HepG2 (cell line): Measurements from ENCODE around the gene AGER. TPM values are rescaled to one million over a fixed set of nuclear protein-coding genes. Genes with fewer than 3 reads are reported as not detected.

Experiments used
- CHCHD3 ChIP-seq: sonication (generic); formaldehyde crosslinking; IDR thresholded peaks from 2 replicates; pipeline ENCODE4 v1.8.0; 2022; ENCODE audit warnings: mild to moderate bottlenecking, missing genetic modification reagents, moderate library complexity
- HDAC2 ChIP-seq: sonication (generic); formaldehyde crosslinking; IDR thresholded peaks from 2 replicates; pipeline ENCODE4 v1.4.0; 2020; ENCODE audit warnings: missing genetic modification reagents
- KLF11 ChIP-seq: IDR thresholded peaks from 2 replicates; pipeline ENCODE4 v1.6.1; 2016; ENCODE audit warnings: missing compliant biosample characterization
- LCORL ChIP-seq, 2 experiments: fragments of 450-650 bp in 1 of 2; sonication (generic) in 1 of 2; formaldehyde crosslinking in 1 of 2; IDR thresholded peaks; 2 replicates each; pipeline versions ENCODE4 v1.5.0 to v1.6.1; 2017 to 2020; ENCODE audit warnings: antibody characterized with exemption in 1 of 2, missing genetic modification reagents in 1 of 2
- NCOR1 ChIP-seq: fragments of 200-600 bp; sonication (generic); IDR thresholded peaks from 2 replicates; pipeline ENCODE4 v1.7.0; 2017; ENCODE audit warnings: antibody characterized with exemption, low read length, borderline replicate concordance
- SALL2 ChIP-seq: sonication (generic); formaldehyde crosslinking; IDR thresholded peaks from 2 replicates; pipeline ENCODE4 v1.8.1; 2023; ENCODE audit warnings: mild to moderate bottlenecking, missing genetic modification reagents, inconsistent platforms
- ZBTB38 ChIP-seq: sonication (generic); formaldehyde crosslinking; IDR thresholded peaks from 2 replicates; pipeline ENCODE4 v1.5.1; 2020; ENCODE audit warnings: mild to moderate bottlenecking, missing genetic modification reagents
- ZNF34 ChIP-seq: sonication (generic); formaldehyde crosslinking; IDR thresholded peaks from 2 replicates; pipeline ENCODE4 v1.4.0; 2020; ENCODE audit warnings: mild to moderate bottlenecking, missing genetic modification reagents, borderline replicate concordance
- polyA plus RNA-seq, 8 experiments: library from polyadenylated mRNA; depleted of rRNA in 3 of 8; stranded (reverse) in 7 of 8; unstranded in 1 of 8; fragments of >200 nt; fragmentation: Illumina TruSeq in 4 of 8; extraction: Trizol in 4 of 8; gene quantifications; 2 replicates each; pipeline versions ENCODE4 v1.2.1 to v1.2.3, GENCODE V29; 2011 to 2016; ENCODE audit warnings: low read depth in 4 of 8, missing spikeins in 1 of 8, mixed read lengths in 1 of 8; ENCODE audit not compliant: insufficient read depth in 1 of 8
- total RNA-seq, 5 experiments: library from RNA; depleted of rRNA; stranded (reverse); fragments of >200 nt; fragmentation: Illumina TruSeq; extraction: Trizol; gene quantifications; 2 replicates each; pipeline ENCODE4 v1.2.3, GENCODE V29; 2016; ENCODE audit warnings: low read depth in 1 of 5
- TF ChIP-seq, protein P1 (sequence below): sonication (generic); formaldehyde crosslinking; IDR thresholded peaks from 2 replicates; pipeline ENCODE4 v1.4.0; 2020; ENCODE audit warnings: missing genetic modification reagents
- TF ChIP-seq, protein P2 (sequence below), 2 experiments: fragments of 450-650 bp in 1 of 2; sonication (generic) in 1 of 2; formaldehyde crosslinking in 1 of 2; IDR thresholded peaks; 2 replicates each; pipeline versions ENCODE4 v1.6.1 to v1.8.0; 2016 to 2022; ENCODE audit warnings: antibody characterized with exemption in 1 of 2, mild to moderate bottlenecking in 1 of 2, missing genetic modification reagents in 1 of 2
- TF ChIP-seq, protein P3 (sequence below): sonication (generic); formaldehyde crosslinking; IDR thresholded peaks from 2 replicates; pipeline ENCODE4 v1.5.0; 2020; ENCODE audit warnings: mild to moderate bottlenecking, missing genetic modification reagents

Gene AGER
- total and polyA plus RNA-seq, 2 of the 13 experiments (the other 11 are each of a cell fraction or from before 2014, with no cell fraction given) = 1.9 to 5.1 TPM

GRCh38 chr6:32177788-32178546, 6.1 kb downstream of the AGER start, which contains the start of gene RNF5 (continued):
- TF ChIP-seq LCORL (IDR thresholded peaks at IDR 0.05) = peak; percentile 45; the same call in 1 of the 2 replicates
- peak; percentile 72 for TF ChIP-seq LCORL (CRISPR knock-in tag; IDR thresholded peaks at IDR 0.05)
- no peak for TF ChIP-seq HDAC2 (CRISPR knock-in tag)
- TF ChIP-seq ZBTB38 (CRISPR knock-in tag) = no peak
- TF ChIP-seq, protein P1, sequence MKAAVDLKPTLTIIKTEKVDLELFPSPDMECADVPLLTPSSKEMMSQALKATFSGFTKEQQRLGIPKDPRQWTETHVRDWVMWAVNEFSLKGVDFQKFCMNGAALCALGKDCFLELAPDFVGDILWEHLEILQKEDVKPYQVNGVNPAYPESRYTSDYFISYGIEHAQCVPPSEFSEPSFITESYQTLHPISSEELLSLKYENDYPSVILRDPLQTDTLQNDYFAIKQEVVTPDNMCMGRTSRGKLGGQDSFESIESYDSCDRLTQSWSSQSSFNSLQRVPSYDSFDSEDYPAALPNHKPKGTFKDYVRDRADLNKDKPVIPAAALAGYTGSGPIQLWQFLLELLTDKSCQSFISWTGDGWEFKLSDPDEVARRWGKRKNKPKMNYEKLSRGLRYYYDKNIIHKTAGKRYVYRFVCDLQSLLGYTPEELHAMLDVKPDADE (CRISPR knock-in tag) = no peak
- no peak for TF ChIP-seq KLF11
- TF ChIP-seq ZNF34 (CRISPR knock-in tag) = no peak
- TF ChIP-seq SALL2 (CRISPR knock-in tag) = peak; percentile 89
- TF ChIP-seq, protein P2, sequence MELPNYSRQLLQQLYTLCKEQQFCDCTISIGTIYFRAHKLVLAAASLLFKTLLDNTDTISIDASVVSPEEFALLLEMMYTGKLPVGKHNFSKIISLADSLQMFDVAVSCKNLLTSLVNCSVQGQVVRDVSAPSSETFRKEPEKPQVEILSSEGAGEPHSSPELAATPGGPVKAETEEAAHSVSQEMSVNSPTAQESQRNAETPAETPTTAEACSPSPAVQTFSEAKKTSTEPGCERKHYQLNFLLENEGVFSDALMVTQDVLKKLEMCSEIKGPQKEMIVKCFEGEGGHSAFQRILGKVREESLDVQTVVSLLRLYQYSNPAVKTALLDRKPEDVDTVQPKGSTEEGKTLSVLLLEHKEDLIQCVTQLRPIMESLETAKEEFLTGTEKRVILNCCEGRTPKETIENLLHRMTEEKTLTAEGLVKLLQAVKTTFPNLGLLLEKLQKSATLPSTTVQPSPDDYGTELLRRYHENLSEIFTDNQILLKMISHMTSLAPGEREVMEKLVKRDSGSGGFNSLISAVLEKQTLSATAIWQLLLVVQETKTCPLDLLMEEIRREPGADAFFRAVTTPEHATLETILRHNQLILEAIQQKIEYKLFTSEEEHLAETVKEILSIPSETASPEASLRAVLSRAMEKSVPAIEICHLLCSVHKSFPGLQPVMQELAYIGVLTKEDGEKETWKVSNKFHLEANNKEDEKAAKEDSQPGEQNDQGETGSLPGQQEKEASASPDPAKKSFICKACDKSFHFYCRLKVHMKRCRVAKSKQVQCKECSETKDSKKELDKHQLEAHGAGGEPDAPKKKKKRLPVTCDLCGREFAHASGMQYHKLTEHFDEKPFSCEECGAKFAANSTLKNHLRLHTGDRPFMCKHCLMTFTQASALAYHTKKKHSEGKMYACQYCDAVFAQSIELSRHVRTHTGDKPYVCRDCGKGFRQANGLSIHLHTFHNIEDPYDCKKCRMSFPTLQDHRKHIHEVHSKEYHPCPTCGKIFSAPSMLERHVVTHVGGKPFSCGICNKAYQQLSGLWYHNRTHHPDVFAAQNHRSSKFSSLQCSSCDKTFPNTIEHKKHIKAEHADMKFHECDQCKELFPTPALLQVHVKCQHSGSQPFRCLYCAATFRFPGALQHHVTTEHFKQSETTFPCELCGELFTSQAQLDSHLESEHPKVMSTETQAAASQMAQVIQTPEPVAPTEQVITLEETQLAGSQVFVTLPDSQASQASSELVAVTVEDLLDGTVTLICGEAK (IDR thresholded peaks at IDR 0.05) = no peak
- TF ChIP-seq, protein P2 (CRISPR knock-in tag; IDR thresholded peaks at IDR 0.05) = no peak; the same call in 1 of the 2 replicates
- TF ChIP-seq, protein P3, sequence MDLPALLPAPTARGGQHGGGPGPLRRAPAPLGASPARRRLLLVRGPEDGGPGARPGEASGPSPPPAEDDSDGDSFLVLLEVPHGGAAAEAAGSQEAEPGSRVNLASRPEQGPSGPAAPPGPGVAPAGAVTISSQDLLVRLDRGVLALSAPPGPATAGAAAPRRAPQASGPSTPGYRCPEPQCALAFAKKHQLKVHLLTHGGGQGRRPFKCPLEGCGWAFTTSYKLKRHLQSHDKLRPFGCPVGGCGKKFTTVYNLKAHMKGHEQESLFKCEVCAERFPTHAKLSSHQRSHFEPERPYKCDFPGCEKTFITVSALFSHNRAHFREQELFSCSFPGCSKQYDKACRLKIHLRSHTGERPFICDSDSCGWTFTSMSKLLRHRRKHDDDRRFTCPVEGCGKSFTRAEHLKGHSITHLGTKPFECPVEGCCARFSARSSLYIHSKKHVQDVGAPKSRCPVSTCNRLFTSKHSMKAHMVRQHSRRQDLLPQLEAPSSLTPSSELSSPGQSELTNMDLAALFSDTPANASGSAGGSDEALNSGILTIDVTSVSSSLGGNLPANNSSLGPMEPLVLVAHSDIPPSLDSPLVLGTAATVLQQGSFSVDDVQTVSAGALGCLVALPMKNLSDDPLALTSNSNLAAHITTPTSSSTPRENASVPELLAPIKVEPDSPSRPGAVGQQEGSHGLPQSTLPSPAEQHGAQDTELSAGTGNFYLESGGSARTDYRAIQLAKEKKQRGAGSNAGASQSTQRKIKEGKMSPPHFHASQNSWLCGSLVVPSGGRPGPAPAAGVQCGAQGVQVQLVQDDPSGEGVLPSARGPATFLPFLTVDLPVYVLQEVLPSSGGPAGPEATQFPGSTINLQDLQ = no peak
- peak; percentile 91; the same call in 1 of the 2 replicates for TF ChIP-seq NCOR1
- no peak for TF ChIP-seq CHCHD3 (CRISPR knock-in tag)
